Epithelial cell of esophagus (primary cell): ENCODE measurements around the gene MYBL2.

ENCODE experiments used
- DNase-seq: peaks from one replicate; pipeline ENCODE4 v3.0.0; 2010; ENCODE audit warnings: low read depth
- H3K4me3 ChIP-seq: 2 replicates; pipeline ENCODE4 v1.5.1; 2011; ENCODE audit warnings: mild to moderate bottlenecking, low read length, control low read depth
- TF ChIP-seq, protein P1 (sequence below): IDR thresholded peaks from 2 replicates; pipeline ENCODE4 v1.5.1; 2011; ENCODE audit warnings: low read depth, mild to moderate bottlenecking, low read length, control low read depth, inconsistent platforms; ENCODE audit not compliant: insufficient read depth; ENCODE audit errors: missing control alignments

Gene MYBL2

DNA sequence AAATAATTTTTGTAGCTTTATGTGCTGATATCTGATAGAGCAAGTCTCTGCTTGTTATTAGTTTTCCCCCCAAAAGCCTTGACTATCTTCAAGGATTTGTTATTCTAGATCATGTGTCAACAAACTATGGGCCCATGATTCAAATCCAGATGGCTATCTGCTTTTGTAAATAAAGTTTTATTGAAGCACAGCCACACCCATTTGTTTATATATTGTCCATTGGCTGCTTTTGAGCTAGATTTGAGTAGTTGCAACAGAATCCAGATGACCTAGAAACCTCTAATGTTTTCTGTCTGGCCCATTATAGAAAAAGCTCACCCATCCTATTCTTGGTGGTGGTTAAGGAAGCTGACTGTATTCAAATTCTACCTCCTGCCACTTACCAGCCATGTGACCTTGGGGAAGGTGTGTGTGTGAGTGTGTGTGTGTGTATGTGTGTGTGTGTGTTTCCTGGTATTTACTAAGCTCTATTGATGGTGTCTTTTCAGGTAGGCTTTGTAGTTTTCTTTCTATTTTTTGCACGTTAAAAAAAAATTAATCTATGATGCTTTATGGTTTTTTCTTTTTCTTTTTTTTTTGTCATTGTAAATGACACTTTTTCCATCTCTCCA, 61.2 kb downstream of the MYBL2 start:
- TF ChIP-seq, protein P1, sequence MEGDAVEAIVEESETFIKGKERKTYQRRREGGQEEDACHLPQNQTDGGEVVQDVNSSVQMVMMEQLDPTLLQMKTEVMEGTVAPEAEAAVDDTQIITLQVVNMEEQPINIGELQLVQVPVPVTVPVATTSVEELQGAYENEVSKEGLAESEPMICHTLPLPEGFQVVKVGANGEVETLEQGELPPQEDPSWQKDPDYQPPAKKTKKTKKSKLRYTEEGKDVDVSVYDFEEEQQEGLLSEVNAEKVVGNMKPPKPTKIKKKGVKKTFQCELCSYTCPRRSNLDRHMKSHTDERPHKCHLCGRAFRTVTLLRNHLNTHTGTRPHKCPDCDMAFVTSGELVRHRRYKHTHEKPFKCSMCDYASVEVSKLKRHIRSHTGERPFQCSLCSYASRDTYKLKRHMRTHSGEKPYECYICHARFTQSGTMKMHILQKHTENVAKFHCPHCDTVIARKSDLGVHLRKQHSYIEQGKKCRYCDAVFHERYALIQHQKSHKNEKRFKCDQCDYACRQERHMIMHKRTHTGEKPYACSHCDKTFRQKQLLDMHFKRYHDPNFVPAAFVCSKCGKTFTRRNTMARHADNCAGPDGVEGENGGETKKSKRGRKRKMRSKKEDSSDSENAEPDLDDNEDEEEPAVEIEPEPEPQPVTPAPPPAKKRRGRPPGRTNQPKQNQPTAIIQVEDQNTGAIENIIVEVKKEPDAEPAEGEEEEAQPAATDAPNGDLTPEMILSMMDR: no peak
- no peak for DNase-seq
- H3K4me3 ChIP-seq: no peak overlapping the region

DNA sequence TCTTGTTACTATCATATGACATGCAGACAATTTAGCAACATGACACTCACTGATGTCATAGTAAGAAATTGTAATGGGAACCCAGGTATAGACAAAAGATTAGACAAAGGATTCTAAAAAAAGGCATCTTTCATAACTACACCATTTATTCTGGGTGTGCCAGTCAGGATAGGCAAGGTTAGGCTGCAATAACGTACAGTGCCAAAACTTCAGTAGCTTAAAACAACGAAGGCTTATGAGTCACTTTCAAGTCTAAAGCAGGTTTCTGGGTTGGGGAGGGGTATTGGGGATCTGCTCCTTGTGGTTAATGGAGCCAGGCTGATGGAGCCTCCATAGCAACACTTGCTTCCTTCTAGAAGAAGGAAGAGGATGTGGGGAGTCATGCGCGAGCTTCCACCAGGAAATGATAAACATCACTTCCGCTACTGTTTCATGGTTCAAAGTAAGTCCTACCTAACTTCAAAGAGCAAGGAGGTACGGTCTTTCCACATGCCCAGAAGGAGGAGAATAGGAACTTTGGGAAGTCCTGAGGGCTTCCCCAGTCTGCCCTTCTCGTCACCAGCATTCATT, 61.9 kb downstream of the MYBL2 start:
- TF ChIP-seq, protein P1: no peak
- DNase-seq: no peak
- no peak overlapping the region for H3K4me3 ChIP-seq

DNA sequence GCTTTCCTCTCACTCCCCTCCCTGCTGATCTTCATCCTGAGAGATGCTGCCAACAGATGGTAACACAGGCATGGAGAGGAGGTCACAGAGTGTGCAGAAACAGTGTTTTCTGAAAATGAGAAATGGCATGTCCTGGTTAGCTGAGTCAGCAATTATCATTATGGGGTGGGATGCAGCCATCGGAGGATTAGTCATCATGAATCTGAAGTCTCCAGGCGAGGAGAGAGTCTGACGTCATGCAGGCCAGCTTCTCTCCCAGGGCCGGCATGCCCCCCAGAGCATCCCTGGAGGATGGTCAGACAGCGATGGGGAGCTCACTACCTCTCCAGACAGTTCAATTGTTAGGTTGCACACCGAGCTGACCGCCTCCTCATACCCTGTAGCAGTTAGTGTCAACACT, 64.6 kb downstream of the MYBL2 start:
- TF ChIP-seq, protein P1: no peak
- H3K4me3 ChIP-seq: no peak overlapping the region
- DNase-seq: no peak

DNA sequence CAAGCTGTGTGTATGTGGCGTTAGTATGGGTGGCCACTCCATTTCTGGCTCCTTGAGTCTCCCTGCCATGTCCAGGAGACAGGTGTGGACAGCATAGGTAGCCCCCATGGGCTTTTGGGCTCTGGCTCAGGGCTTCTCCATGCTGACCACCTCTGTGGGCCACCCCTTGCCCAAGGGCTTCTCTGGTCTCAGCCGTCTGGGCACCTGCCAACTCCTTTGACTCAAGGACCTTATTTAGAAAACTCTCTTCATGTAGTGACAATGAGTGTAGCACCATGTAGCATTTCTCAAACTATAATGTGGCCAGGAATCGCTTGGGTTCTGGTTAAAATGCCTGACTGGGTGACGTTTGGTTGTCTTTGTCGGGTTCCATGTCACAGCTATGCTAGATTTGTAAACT, 65.0 kb downstream of the MYBL2 start:
- H3K4me3 ChIP-seq: no peak overlapping the region
- TF ChIP-seq, protein P1: no peak
- DNase-seq: no peak

DNA sequence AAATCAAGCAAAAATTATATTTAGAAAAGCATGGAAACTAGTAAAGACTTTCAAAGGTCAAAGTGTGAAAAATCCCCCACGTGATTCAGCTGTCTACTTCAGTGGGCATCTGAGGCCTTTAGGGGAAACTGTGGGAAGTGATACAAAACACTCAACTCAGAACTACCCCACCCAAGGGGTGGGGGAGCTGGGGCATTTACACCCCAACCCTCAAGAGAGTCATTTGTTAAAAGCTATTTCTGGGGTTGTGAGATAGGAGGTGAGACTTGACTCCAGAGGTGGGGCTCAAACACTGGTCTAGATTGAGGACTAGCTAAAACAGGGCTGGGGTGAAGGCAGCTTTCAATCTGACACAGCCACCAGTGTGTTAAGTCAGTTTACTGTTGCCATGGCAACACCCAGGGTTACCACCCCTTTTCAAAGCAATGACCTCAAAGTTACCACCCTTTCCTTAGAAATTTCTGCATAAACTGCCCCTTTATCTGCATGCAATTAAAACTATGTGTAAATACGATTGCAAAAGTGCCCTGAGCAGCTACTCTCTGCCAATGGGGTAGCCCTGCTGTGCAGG, 69.8 kb downstream of the MYBL2 start:
- no peak overlapping the region for H3K4me3 ChIP-seq
- TF ChIP-seq, protein P1: no peak
- DNase-seq: no peak

DNA sequence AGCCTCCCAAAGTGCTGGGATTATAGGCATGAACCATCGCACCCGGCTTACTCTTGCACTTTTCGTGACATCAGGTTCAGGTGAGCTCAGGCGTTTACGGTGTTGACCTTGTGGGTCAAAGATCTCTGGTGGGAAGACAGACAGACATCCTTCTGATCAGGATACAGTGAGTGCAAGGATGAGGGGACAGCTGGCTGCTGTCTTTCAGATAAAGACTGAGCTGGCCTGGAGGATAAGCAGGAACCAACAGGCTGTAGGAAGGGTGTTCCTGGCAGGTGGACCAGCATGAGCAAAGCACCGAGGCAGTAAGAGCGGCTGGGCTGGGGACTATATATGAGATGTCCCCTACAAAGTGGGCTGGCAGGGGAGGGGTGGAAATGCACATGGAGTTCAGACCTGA, 71.0 kb downstream of the MYBL2 start:
- no peak for DNase-seq
- H3K4me3 ChIP-seq: no peak overlapping the region
- TF ChIP-seq, protein P1: no peak
